Fibroblast of skin of abdomen (primary cell): ENCODE data around the gene WDR27.
"Not testable (repeated sequence)": the region's sequence is repeated elsewhere in the genome, so short reads cannot be mapped to it uniquely, and the experiment has no call there.

Experiments
- DNase-seq: peaks from one replicate; pipeline ENCODE4 v3.0.0-alpha.2; 2013

Gene WDR27

GRCh38 chr6:169660751-169661390 lies 41.0 kb downstream of the WDR27 start:
- no peak for DNase-seq

- DNase-seq, result no peak
These were observed 41.8 kb downstream of the WDR27 start for GRCh38 chr6:169659820-169660610.

GRCh38 chr6:169657284-169657610 lies 44.6 kb downstream of the WDR27 start:
- DNase-seq, result no peak

GRCh38 chr6:169656546-169657283 lies 45.1 kb downstream of the WDR27 start:
- DNase-seq, result no peak

GRCh38 chr6:169654598-169655391 lies 47.0 kb downstream of the WDR27 start:
- DNase-seq, result peak; percentile 76

GRCh38 chr6:169653691-169654090 lies 48.1 kb downstream of the WDR27 start:
- no peak for DNase-seq

- no peak for DNase-seq
These were observed 48.9 kb downstream of the WDR27 start for GRCh38 chr6:169652896-169653295.

- DNase-seq, result no peak
These were observed 50.3 kb downstream of the WDR27 start for GRCh38 chr6:169651498-169651897.

GRCh38 chr6:169650959-169651292 lies 50.9 kb downstream of the WDR27 start:
- no peak for DNase-seq

GRCh38 chr6:169650241-169650958 lies 51.4 kb downstream of the WDR27 start:
- DNase-seq, result no peak

- no peak for DNase-seq
These were observed 53.2 kb downstream of the WDR27 start for GRCh38 chr6:169648617-169649016.

- DNase-seq, result no peak
These were observed 53.7 kb downstream of the WDR27 start for GRCh38 chr6:169648092-169648491.

GRCh38 chr6:169647637-169648036 lies 54.2 kb downstream of the WDR27 start:
- DNase-seq, result no peak

GRCh38 chr6:169646906-169647567 lies 54.8 kb downstream of the WDR27 start:
- DNase-seq, result no peak

- not testable (repeated sequence) for DNase-seq
These were observed 56.4 kb downstream of the WDR27 start for GRCh38 chr6:169645459-169645858.

- DNase-seq, result no peak
These were observed 58.3 kb downstream of the WDR27 start for GRCh38 chr6:169643521-169643920.

- DNase-seq, result no peak
These were observed 59.4 kb downstream of the WDR27 start for GRCh38 chr6:169642455-169642854.

- no peak for DNase-seq
These were observed 60.3 kb downstream of the WDR27 start for GRCh38 chr6:169641461-169642085.

GRCh38 chr6:169640983-169641382 lies 60.8 kb downstream of the WDR27 start:
- DNase-seq, result no peak

GRCh38 chr6:169640351-169640852 lies 61.4 kb downstream of the WDR27 start:
- peak; percentile 77 for DNase-seq
